NCI-H69 (cell line): ENCODE data around the gene PLS3.

Source experiments
- DNase-seq: peaks from one replicate; lab custom pipeline; 2025; lab: John Stamatoyannopoulos, UW

Gene PLS3

DNA sequence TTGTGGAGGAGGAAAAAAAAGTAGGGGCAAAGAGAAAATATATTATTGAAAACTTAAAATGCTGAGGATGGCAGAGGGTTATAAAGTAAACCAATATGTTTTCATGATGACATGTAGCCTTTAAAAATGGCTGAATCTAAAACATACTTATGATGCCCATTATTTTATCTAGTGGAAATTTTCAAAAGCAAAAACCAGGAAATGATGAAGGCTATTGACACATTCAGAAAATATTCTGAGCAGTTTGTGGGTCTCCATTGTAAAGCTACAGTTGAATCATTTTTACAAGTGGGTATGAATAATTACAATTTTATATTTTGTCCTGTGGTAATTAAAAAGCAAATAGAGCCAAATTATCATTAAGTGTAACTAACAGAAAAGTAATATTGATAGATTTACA lies 10.7 kb downstream of the PLS3 start:
- DNase-seq = no peak

DNA sequence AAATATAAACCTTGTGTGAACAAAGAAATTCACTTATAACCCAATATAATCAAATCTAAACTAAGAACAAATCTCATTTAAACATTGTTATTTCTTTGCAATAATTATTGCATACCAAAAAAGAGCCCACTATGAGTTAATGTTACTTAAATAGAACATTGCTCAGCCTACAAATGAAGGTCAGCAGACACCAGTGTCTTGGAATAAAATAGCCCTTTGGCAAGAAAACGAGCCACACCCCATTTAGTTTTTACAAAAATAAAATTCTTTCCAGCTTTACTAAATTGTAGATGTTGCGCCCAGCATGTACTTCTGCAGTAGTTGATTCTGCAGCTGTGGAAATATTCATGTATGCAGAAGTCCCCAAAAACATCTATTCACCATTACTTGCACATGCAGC lies 12.2 kb downstream of the PLS3 start:
- DNase-seq = no peak

DNA sequence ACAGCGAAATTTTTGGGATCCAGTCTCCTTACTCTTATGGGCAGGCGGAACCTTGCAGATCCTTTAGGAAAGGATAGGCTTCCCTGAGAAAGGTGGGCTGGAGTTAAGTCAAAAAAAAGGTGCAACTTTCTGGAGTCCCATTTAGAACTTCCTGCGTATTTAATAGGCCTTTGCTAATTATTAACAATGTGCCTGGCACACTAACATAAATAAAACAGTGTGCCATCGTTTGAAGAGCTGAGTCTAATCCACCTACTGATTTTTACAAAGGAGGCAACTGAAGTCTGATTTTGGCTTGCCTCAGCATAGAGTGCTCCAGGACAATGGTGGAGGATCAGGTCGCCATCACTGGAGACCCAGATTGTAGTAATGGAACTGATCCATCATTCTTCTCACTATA lies 15.7 kb downstream of the PLS3 start:
- DNase-seq = no peak

DNA sequence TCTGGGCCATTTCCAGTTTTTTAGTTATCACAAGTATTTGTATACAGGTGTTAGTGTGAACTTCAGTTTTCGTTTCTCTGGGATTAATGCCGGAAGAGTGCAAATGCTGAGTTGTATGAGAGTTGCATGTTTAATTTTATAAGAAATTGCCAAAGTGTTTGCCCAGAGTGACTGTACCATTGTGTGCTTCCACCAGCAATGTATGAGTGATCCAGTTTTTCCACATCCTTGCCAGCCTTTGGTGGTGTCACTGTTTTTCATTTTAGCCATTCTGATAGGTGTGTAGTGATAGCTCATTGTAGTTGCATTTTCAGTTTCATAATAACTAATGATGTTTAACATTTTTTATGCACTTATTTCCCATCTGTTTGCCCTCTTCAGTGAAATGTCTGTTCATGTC lies 18.4 kb downstream of the PLS3 start:
- DNase-seq = no peak

DNA sequence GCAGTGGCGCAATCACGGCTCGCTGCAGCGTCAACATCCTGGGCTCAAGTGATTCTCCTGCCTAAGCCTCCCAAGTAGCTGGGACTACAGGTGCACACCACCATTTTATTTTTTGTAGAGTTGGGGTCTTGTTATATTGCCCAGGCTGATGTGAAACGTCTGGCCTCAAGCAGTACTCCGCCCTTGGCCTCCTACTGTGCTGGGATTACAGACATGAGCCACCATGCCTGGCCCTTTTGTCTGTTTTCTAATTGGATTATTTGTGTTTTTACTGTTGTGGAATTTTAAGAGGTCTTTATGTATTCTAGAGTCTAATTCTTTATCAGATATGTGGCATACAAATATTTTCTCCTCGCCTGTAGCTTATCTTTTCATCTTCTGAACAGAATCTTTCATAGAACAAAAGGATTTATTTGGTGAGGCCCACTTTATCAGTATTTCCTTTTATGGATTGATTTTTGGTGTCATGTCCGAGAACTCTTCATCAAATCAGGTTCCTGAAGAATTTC lies 18.9 kb downstream of the PLS3 start:
- DNase-seq = no peak

DNA sequence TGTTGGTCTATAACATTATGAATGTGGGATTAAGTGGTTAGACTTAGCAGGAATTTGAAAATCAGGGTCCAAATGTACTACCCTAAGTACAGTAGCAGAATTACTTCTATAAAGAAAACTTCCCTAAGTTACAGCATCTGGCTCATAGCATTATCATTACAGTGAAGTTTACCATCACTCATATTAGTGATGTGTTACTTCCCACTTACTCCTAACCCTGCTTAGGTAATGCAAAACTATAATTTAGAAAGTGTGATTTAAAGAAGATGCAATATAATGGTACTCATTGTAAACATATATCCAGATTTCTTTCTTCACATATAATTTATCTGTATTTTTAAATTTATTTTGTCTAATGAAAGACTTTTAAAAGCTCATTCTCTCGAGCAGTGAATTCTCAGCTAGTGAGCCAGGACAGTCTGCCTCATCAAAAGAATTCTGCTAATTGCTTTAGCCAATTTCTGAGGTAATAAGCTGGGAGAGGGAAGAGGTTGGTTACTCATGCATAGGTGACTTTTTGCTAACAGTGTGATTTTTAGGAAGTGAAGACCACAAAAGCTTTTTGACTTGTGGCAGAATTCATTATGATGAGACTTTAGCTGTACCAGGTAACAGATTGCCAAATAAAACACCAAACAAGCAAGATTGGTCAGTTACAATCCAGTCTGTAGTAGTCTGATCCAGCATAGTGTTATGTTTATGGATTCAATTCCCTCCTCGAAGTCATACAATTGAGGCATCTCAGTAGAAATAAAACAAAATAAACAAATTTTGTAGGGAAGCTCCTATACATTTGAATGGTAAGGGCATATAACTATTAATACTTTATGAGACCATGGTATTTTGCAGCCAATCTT lies 21.0 kb downstream of the PLS3 start:
- DNase-seq = no peak

DNA sequence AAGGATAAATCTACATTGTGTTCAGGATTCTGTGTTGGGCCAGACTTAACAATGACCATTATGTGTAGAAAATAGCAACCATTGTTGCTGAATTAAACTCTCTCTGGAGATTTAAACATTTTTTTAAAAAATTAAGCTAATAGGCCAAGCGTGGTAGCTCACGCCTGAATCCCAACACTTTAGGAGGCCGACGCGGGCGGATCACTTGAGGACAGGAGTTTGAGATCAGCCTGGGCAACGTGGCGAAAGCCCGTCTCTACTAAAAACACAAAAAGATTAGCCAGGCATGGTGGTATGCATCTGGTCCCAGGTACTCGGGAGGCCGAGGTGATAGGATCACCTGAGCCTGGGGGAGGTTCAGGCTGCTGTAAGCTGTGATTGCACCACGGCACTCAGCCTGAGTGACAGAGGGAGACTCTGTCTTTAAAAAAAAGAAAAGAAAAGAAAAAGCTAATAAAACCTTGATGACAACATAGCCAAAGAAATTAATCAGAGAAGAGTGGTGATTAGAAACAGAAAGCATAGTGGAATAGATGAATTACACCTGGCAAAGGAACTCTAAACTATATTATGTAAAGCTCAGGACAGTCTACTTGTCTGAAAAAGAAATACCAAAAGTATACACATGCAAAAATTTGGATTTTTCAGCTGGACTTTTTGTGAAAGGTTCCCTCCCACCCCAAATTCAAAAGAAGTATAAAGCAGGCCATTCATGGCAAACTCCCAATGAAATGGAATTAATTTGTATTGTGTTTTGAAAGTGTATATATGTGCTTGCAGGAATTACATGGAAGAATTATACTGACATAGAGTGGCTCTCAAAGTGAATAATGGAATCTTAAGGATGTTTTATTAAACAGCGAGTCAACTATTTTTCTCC lies 21.9 kb downstream of the PLS3 start:
- no peak for DNase-seq

DNA sequence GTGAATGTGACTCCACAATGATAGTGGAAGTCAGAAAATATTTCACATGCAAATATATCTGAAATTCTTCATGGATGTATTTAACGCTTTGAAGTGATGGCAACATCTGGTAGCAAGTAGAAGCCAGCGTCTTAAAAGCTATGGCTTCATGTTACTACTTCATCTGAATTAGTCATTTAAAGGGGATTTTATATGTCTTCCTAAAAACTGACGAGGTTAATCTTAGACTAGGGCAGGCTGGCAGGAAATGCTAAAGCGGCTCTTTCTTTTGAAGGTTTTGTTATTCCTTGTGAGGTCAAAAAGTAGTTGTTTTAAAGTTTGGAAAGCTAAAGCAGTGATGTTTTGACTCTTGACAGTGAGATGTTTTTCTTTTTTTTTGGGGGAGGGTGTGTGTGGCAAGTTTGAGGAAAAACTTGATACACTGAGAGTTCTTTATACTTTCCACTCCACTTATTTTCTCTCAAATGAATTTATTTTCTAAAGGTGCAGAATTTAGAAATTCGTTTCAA lies 22.6 kb downstream of the PLS3 start:
- DNase-seq = no peak

DNA sequence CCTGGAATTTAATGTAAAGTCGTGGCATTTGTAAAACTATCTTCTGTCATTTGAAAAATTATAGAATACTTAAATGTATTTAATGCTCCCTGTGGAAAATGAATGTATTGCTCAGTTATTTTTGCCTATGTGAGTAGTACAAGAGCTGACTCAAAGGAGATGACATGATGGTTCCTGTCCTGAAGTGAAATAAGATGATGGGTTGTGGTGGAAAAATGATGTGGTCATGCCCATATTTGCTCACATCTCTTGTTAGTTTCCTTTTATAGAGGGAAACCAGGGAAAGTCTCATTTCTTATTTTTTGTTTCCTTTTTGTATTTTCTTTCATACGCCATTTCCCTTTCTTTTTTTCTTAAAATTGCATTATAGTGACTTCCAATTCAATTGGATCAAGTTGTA lies 23.7 kb downstream of the PLS3 start:
- DNase-seq = no peak

DNA sequence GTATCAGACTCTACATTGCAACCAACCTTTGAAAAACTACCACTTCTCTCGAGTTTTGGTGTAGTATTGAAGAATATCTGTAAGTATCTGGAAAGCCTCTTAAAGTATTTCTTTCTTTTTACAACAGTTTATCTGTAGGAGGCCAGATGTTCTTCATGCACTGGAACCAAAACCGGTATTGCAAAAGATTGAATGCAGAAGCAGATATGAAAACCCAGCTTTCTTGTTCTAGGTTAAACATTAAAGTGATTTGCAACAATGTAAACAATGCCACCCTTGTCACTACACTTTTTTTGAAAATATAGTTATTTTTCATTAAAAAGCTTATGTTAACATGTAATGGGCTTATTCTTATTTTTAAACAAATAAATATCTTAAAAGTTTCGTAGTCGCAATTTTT lies 27.2 kb downstream of the PLS3 start:
- DNase-seq = no peak

DNA sequence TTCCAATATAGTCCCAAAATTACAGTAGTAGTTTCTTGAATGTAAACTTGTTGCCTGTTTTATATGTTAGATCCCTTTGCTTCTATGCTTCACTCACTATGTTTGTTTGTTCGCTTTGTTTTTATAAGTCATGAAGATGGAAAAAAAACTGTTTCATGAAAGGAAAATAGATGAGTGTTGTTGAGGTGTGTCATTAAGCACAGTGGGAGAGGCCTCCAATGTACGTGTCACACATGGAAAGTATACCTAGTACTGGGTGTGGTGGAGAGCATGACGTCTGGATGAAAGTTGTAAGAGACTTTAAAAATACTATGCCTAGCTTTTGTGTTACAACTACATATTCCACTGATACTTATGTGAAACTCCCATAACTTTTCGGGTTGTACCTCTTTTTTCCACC lies 28.4 kb downstream of the PLS3 start:
- DNase-seq = peak; percentile 3

DNA sequence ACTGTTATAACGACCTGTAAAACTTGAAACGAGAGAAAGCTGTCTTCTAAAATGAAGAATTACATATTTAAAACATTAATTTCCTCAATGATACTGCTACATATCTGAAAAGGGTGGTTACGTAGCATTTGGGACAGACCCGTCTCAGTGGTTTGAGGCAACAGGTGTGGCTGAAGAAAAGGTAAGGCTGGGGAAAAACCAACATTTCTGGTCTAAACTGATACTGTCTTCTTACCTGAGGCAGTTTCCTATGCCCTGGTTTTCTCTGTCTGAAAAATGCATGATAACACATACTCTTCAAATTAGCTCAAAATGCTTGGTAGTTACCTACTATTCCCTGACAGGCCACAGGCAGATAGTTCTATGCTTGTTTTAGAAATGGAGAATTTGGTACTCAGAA lies 30.4 kb downstream of the PLS3 start:
- DNase-seq = no peak

DNA sequence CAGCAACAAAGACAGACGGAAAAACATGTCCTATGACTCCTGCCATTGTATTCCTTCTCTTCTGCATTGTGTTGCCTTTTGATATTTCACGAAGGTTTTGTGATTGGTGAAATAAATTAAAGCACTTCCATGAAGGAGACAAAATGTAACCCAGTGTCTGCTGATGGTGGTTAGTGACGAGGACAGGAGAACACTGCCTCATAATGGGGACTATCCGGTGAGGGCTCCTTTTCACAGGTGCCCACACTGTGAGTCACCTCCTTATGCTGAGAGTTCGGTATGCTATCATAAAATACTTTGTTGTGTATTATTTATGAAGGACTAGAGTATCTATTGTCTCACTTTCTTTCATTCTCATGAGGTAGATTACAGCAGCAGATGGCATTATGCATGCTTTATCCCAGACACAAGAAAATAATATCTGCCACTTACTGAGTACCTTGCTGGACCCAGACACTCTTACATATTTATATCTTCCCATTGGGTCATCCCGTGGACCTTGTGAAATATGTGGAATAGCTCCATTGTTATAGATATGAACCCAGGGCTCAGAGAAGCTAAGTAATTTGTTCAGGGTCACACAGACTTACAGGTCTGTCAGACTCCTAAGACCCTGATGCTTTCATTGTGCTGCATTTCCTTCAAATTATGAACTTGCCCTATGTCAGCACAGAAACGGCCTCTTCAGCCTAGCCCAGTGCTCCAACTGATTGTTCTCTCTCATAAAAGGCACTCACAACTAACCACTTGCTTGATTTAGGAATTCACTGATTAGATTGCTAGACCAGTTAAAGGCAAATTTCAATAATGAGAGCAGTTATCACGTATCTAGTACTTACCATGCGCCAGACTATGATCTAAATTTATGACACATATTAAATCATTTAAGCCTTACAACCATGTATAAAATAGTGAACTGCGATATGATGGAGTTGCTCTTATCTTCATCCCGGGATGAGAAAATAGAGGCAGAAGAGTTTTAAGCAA lies 31.2 kb downstream of the PLS3 start:
- DNase-seq = peak; percentile 22

DNA sequence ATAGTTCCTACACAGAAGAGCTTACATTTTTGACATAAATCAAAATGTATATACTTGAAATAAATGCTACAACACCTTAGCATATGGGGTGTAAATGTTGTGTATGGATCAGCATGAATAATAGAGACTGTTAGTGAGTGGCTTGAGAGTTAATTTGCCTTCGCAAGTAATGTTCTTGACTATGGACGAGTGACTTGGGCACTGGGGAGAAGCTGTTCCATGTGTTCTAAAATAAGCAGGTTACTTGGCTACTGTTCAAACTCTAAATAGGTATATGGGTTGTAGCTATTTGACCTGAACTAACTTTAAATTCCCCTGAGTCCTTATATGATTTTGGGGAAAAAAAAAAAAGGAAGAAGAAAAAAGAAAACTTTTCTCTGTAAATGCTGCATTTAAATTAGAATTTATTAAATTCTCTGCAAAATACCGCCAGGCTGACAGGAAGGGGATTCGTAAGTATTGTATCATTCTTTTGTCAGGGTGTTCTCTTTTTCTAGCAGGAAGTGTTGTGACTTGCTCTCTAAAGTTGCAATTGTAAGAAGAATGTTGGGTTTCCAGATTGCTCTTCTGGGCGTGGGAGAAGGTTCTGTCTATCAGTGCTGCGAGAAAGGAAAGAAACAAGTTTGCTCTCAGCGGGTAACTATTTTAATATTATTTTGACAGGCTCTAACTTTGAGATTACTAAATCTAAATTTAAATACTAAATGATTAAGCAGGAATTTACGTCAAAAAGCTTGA lies 32.2 kb downstream of the PLS3 start:
- peak; percentile 6 for DNase-seq

DNA sequence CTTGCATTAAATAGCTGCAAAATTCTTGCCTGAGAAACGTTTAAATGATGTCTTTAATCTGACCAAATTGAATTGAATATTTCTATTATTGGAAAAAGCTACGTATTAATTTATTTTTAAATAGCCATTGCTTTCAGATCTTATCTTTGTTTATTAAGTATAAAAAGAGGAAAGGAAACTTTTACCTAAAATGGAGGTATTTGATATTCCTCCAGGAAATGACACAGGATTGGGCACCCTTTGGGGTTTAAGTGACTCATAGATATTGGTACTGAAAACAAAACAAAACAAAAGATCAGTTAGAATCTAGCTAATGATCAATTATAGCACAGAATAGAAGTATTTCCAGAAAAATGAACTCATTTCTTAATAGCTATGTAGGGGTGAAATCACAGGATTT lies 34.1 kb downstream of the PLS3 start:
- DNase-seq = no peak

DNA sequence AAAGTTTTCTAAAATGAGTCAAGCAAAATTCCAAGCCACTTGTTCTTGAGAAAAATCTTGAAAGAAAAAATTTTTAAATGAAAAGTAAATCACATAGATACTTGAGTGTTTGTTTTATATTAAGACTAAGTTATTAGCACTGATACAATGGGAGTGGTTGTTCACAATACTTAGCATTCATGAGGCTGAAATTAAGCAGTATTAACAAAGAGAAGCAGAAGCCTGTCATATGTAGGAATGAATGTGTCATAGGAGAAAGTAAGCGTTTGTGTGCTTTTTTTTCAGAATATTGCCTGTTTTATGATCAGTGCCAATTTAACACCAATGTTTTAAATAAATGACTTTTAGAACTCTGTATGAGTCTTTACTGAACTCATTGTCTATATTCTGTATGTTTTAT lies 37.6 kb downstream of the PLS3 start:
- DNase-seq = no peak

DNA sequence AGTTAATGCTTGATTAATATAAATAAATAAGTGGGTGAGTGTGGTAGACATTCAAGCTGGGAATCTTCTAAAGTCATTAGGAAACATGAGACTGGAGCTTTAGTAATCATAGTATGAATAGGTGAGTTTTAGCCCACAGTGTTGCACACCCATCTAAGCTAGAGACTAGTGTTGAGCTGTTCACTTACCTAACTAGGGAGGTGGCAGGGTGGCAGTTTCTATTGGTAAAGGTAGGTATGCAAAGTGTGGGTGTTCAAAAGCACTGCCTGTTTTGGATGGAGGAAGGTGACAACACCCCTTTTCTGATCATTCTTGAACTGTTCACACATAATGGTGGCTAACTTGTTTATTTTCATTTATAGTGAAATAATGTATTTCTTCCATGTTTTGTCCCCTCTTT lies 41.3 kb downstream of the PLS3 start:
- no peak for DNase-seq

DNA sequence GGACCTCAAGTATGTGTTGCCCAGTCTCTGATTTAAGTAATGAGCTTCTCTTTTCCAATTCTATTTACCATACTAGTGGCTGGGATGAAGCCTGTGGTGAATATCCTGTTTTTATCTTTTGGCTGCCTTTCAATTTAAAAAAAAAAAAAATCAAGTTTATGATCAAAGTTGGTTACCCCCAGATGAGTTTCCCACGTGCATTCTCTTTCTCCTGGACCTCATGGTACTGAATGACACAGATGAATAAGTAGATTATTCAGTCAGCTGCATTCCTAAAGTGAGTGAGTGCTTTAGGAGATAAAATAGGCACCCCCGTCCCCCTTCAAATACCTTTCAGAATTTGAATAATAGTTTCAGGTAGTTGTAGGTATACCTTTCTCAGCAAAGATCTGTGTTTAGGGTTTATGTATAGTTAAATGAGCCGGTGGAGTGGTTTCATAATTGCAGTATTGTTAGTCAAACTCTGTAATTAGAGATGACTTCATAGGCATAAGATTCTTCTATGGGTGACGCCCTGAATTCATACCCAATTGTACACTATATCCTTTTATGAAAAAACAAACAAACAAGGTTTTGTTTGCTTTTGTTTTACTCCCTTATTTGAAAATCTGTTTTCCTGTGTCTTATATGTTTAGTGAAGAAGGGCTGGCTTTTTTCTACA lies 41.9 kb downstream of the PLS3 start:
- peak; percentile 76 for DNase-seq

DNA sequence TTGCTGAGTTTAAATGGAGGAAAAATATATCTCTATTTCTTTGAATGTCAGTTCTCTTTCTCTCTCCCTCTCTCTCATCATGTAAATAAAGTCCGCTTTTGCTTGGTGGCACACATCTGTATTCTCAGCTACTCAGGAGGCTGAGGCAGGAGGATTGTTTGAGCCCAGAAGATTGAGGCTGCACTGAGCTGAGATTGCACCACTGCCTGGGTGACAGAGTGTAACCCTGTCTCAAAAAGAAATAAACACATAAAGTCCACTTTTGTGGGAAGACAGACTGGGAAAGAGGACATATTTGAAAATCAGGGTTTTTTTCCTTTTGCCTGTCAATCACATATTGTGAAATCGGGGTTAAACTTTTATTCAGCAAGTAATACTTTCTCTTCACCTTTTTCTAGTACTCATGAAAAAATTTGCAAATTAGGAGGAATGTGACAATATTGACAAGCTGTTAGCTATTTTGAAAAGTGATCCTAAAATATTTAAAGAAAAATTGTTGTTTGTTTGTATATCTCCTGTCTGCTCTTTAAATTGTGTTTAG lies 42.6 kb downstream of the PLS3 start:
- no peak for DNase-seq

DNA sequence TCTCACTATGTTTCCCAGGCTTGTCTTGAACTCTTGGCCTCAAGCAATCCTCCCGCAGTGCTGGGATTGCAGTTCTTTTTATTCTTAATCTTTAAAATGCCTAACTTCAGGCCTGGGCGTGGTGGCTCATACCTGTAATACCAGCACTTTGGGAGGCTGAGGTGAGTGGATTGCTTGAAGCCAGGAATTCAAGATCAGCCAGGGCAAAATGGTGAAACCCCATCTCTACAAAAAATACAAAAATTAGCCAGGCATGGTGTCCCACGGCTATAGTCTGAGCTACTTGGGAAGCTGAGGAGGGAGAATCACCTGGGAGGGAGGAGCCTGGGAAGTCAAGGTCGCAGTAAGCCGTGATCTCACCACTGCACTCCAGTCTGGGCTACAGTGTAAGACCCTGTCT lies 45.9 kb downstream of the PLS3 start:
- DNase-seq = no peak
